Breast epithelium (tissue), 4 donors: Measurements from ENCODE around the gene MNX1. TPM values are rescaled to one million over a fixed set of nuclear protein-coding genes. Genes with fewer than 3 reads are reported as not detected.

Experiments used
- DNase-seq, 2 donors: peaks; one replicate each; pipeline ENCODE4 v3.0.0-alpha.2; 2019; ENCODE audit warnings: low spot score in 2 of 2
- H3K27ac ChIP-seq, 2 donors: fragments of 200-600 bp; sonication (generic) in 1 of 2; one replicate each; pipeline ENCODE4 v1.5.1; 2016 to 2019; ENCODE audit warnings: mild to moderate bottlenecking in 1 of 2
- H3K27me3 ChIP-seq, 2 donors: fragments of 200-600 bp; sonication (generic) in 1 of 2; one replicate each; pipeline versions ENCODE4 v1.5.1 to v1.6.0; 2017 to 2019; ENCODE audit warnings: control low read depth in 1 of 2, mild to moderate bottlenecking in 1 of 2
- H3K36me3 ChIP-seq: fragments of 200-600 bp; one replicate; pipeline ENCODE4 v1.5.1; 2019
- H3K4me1 ChIP-seq, 2 donors: fragments of 200-600 bp; sonication (generic); one replicate each; pipeline ENCODE4 v1.5.1; 2016 to 2019; ENCODE audit warnings: control low read depth in 1 of 2
- H3K4me3 ChIP-seq, 3 donors: fragments of 200-600 bp; sonication (generic); 1 replicate in 2 of 3; 2 replicates in 1 of 3; pipeline ENCODE4 v1.5.1; 2016 to 2019; ENCODE audit warnings: mild to moderate bottlenecking in 3 of 3, moderate library complexity in 2 of 3
- H3K9me3 ChIP-seq, 2 donors: fragments of 200-600 bp; sonication (generic) in 1 of 2; one replicate each; pipeline ENCODE4 v1.5.1; 2016 to 2019; ENCODE audit warnings: control low read depth in 1 of 2
- POLR2A ChIP-seq: fragments of 450-650 bp; IDR thresholded peaks from one replicate; pipeline ENCODE4 v1.6.1; 2016; ENCODE audit warnings: antibody characterized with exemption, mild to moderate bottlenecking, moderate library complexity
- POLR2AphosphoS5 ChIP-seq, 3 donors: sonication (generic); formaldehyde crosslinking; IDR thresholded peaks; one replicate each; pipeline ENCODE4 v1.6.1; 2017; ENCODE audit warnings: antibody characterized with exemption in 3 of 3
- intact Hi-C: fragments of 100-400 bp; cut with DNase I; formaldehyde crosslinking; loops from one replicate; pipeline ENCODE4 v1.15.1; 2023; ENCODE audit warnings: low total_unique reads
- total RNA-seq, 3 donors: library from RNA; depleted of rRNA; stranded (reverse); fragments of >200 nt; gene quantifications; one replicate each; pipeline ENCODE4 v1.1.0, GENCODE V29; 2016
- TF ChIP-seq, protein P1 (sequence below), 3 donors: fragments of 450-650 bp; IDR thresholded peaks; one replicate each; pipeline ENCODE4 v1.5.1; 2016 to 2017; ENCODE audit warnings: antibody characterized with exemption in 3 of 3, mild to moderate bottlenecking in 3 of 3, moderate library complexity in 3 of 3

Gene MNX1
- total RNA-seq, 3 donors from 2014 or later, result 0.15 to 0.33 TPM; not detected in 1

- no peak for TF ChIP-seq POLR2AphosphoS5 (IDR thresholded peaks at IDR 0.05)
- H3K4me3 ChIP-seq, result no peak overlapping the region
- H3K9me3 ChIP-seq, result no peaks in the 10 kb centered on the region
- intact Hi-C loops, result no loop called here
- H3K27ac ChIP-seq, result no peak overlapping the region
- H3K27me3 ChIP-seq, result peaks cover 16 to 95% of the 10 kb centered on the region in 2 donors
- no peaks in the 10 kb centered on the region for H3K36me3 ChIP-seq
- H3K4me1 ChIP-seq, result peaks cover 8 to 21% of the 10 kb centered on the region in 2 donors
- DNase-seq, result no peak
Measured at GRCh38 chr7:157016352-157017041, 6.0 kb upstream of the MNX1 start.

GRCh38 chr7:157016024-157016351, 5.5 kb upstream of the MNX1 start:
- no peak for DNase-seq
- H3K4me3 ChIP-seq, result no peak overlapping the region
- H3K27me3 ChIP-seq, result peaks cover 13 to 95% of the 10 kb centered on the region in 2 donors
- H3K4me1 ChIP-seq, result peaks cover 4 to 19% of the 10 kb centered on the region in 2 donors
- H3K36me3 ChIP-seq, result no peaks in the 10 kb centered on the region
- TF ChIP-seq POLR2AphosphoS5 (IDR thresholded peaks at IDR 0.05), result no peak
- TF ChIP-seq POLR2A, result no peak
- TF ChIP-seq, protein P1, sequence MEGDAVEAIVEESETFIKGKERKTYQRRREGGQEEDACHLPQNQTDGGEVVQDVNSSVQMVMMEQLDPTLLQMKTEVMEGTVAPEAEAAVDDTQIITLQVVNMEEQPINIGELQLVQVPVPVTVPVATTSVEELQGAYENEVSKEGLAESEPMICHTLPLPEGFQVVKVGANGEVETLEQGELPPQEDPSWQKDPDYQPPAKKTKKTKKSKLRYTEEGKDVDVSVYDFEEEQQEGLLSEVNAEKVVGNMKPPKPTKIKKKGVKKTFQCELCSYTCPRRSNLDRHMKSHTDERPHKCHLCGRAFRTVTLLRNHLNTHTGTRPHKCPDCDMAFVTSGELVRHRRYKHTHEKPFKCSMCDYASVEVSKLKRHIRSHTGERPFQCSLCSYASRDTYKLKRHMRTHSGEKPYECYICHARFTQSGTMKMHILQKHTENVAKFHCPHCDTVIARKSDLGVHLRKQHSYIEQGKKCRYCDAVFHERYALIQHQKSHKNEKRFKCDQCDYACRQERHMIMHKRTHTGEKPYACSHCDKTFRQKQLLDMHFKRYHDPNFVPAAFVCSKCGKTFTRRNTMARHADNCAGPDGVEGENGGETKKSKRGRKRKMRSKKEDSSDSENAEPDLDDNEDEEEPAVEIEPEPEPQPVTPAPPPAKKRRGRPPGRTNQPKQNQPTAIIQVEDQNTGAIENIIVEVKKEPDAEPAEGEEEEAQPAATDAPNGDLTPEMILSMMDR (IDR thresholded peaks at IDR 0.05), result no peak
- no peak overlapping the region for H3K27ac ChIP-seq
- H3K9me3 ChIP-seq, result no peaks in the 10 kb centered on the region
- intact Hi-C loops, result no loop called here

GRCh38 chr7:157014635-157015555, 4.4 kb upstream of the MNX1 start:
- peaks cover 0 to 15% of the 10 kb centered on the region in 2 donors for H3K4me1 ChIP-seq
- intact Hi-C loops, result loop anchor here (2.0 kb wide), 1 partner anchor 18 kb away; no protein-coding TSS in a partner anchor
- no peaks in the 10 kb centered on the region for H3K36me3 ChIP-seq
- no peak overlapping the region for H3K4me3 ChIP-seq
- H3K27ac ChIP-seq, result no peak overlapping the region
- H3K9me3 ChIP-seq, result no peaks in the 10 kb centered on the region
- no peak for TF ChIP-seq POLR2A
- TF ChIP-seq, protein P1 (IDR thresholded peaks at IDR 0.05), result no peak
- no peak for TF ChIP-seq POLR2AphosphoS5 (IDR thresholded peaks at IDR 0.05)
- no peak for DNase-seq
- H3K27me3 ChIP-seq, result peaks cover 8 to 94% of the 10 kb centered on the region in 2 donors

GRCh38 chr7:157013602-157014549, 3.4 kb upstream of the MNX1 start:
- H3K27ac ChIP-seq, result no peak overlapping the region
- peaks cover 0 to 10% of the 10 kb centered on the region in 2 donors for H3K4me1 ChIP-seq
- no peak for DNase-seq
- H3K4me3 ChIP-seq, result no peak overlapping the region
- intact Hi-C loops, result loop anchor here (2.0 kb wide), 1 partner anchor 17 kb away; no protein-coding TSS in a partner anchor
- H3K36me3 ChIP-seq, result no peaks in the 10 kb centered on the region
- H3K27me3 ChIP-seq, result peaks cover 5 to 91% of the 10 kb centered on the region in 2 donors
- H3K9me3 ChIP-seq, result no peaks in the 10 kb centered on the region
- no peak for TF ChIP-seq POLR2AphosphoS5 (IDR thresholded peaks at IDR 0.05)
- TF ChIP-seq POLR2A, result no peak
- TF ChIP-seq, protein P1 (IDR thresholded peaks at IDR 0.05), result no peak

DNA sequence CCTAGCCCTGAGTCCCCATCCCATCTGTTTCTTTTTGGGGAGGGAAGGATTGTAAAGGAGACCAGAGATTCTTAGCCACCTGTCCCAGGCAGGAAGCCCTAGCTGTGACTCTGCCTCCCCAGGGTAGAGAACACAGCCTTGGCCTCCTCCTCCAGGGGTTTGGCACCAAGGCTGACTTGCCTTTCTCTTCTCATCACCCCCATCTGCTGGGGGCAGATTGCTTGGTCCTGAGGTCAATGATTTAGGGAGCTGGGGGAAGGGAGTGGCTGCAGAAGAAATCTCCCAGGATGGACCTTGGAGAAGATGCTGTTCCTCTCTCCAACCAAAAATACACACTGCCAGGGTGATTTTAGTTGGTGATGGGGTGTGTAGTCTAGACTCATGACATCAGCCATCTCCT, 2.6 kb upstream of the MNX1 start:
- no peaks in the 10 kb centered on the region for H3K9me3 ChIP-seq
- peaks cover 0 to 3% of the 10 kb centered on the region in 2 donors for H3K4me1 ChIP-seq
- TF ChIP-seq, protein P1 (IDR thresholded peaks at IDR 0.05), result no peak
- TF ChIP-seq POLR2A (no peak), POLR2AphosphoS5 (IDR thresholded peaks at IDR 0.05) (no peak)
- H3K36me3 ChIP-seq, result no peaks in the 10 kb centered on the region
- no peak for DNase-seq
- intact Hi-C loops, result no loop called here
- H3K4me3 ChIP-seq, result no peak overlapping the region
- no peak overlapping the region for H3K27ac ChIP-seq
- peaks cover 3 to 91% of the 10 kb centered on the region in 2 donors for H3K27me3 ChIP-seq
